Gastroesophageal sphincter (tissue), 3 donors: ENCODE measurements around the gene NBL1.

Source experiments
- CTCF ChIP-seq, 4 experiments: fragments of 200-600 bp in 2 of 4; fragments of 450-650 bp in 2 of 4; sonication (generic) in 1 of 4; IDR thresholded peaks; one replicate each; pipeline ENCODE4 v1.5.1; 2017 to 2019; ENCODE audit warnings: antibody characterized with exemption in 4 of 4, mild to moderate bottlenecking in 2 of 4, moderate library complexity in 2 of 4
- EP300 ChIP-seq: sonication (generic); formaldehyde crosslinking; IDR thresholded peaks from one replicate; pipeline ENCODE4 v1.6.1; 2017; ENCODE audit warnings: antibody characterized with exemption, mild to moderate bottlenecking
- POLR2AphosphoS5 ChIP-seq: sonication (generic); formaldehyde crosslinking; IDR thresholded peaks from one replicate; pipeline ENCODE4 v1.6.1; 2017; ENCODE audit warnings: antibody characterized with exemption

- TF ChIP-seq POLR2AphosphoS5, result no peak
- TF ChIP-seq CTCF (IDR thresholded peaks at IDR 0.05), result no peak
- no peak for TF ChIP-seq EP300
These were observed 1.5 kb downstream of the NBL1 start for GRCh38 chr1:19645411-19646251.
